ENCODE results near the gene ZBTB40.

- TF ChIP-seq CTCF (IDR thresholded peaks at IDR 0.05; ENCODE audit: low read depth, low read length) (no peak), EZH2phosphoT487 (IDR thresholded peaks at IDR 0.05; ENCODE audit: low read depth) (no peak)
Measured at GRCh38 chr1:22540337-22540736, 88.7 kb downstream of the ZBTB40 start.

Measured in OCI-LY3 (cell line).